HepG2 (cell line): Measurements from ENCODE around the gene COA1. TPM values are rescaled to one million over a fixed set of nuclear protein-coding genes. Genes with fewer than 3 reads are reported as not detected.

ENCODE experiments used
- AKAP8 ChIP-seq: sonication (generic); formaldehyde crosslinking; IDR thresholded peaks from 2 replicates; pipeline ENCODE4 v1.5.1; 2020; ENCODE audit warnings: mild to moderate bottlenecking, missing genetic modification reagents
- FOSL2 ChIP-seq: sonication (generic); formaldehyde crosslinking; IDR thresholded peaks from 2 replicates; pipeline ENCODE4 v1.4.0; 2020; ENCODE audit warnings: missing genetic modification reagents
- HMGA1 ChIP-seq: sonication (generic); formaldehyde crosslinking; conservative IDR thresholded peaks from 2 replicates; pipeline ENCODE4 v1.4.0; 2020; ENCODE audit warnings: missing genetic modification reagents
- HNF4G ChIP-seq, 2 experiments: sonication (generic) in 1 of 2; formaldehyde crosslinking in 1 of 2; IDR thresholded peaks; 2 replicates each; pipeline versions ENCODE4 v1.4.0 to v1.6.1; 2011 to 2020; ENCODE audit warnings: borderline replicate concordance in 2 of 2, low read depth in 2 of 2, mild to moderate bottlenecking in 2 of 2, low read length in 1 of 2, missing genetic modification reagents in 1 of 2, moderate library complexity in 1 of 2
- JUNB ChIP-seq: sonication (generic); formaldehyde crosslinking; IDR thresholded peaks from 2 replicates; pipeline ENCODE4 v1.8.0; 2022; ENCODE audit warnings: missing genetic modification reagents, mild to moderate bottlenecking, borderline replicate concordance
- MED1 ChIP-seq: sonication (generic); formaldehyde crosslinking; IDR thresholded peaks from 2 replicates; pipeline ENCODE4 v1.4.0; 2020; ENCODE audit warnings: missing genetic modification reagents
- PCBP2 ChIP-seq: fragments of 200-400 bp; formaldehyde crosslinking; optimal IDR thresholded peaks from 2 replicates; pipeline ENCODE3; 2018; ENCODE audit warnings: low read length, low read depth; ENCODE audit not compliant: poor library complexity, severe bottlenecking
- REPIN1 ChIP-seq: sonication (generic); formaldehyde crosslinking; IDR thresholded peaks from 2 replicates; pipeline ENCODE4 v1.8.0; 2022; ENCODE audit warnings: missing genetic modification reagents, low read depth, mild to moderate bottlenecking, borderline replicate concordance
- TBX2 ChIP-seq: sonication (generic); formaldehyde crosslinking; IDR thresholded peaks from 2 replicates; pipeline ENCODE4 v1.5.0; 2020; ENCODE audit warnings: missing genetic modification reagents, mild to moderate bottlenecking, borderline replicate concordance
- TBX3 ChIP-seq: fragments of 450-650 bp; IDR thresholded peaks from 2 replicates; pipeline ENCODE4 v1.6.1; 2017; ENCODE audit warnings: antibody characterized with exemption, mild to moderate bottlenecking, inconsistent platforms, borderline replicate concordance
- TCF7 ChIP-seq: sonication (generic); IDR thresholded peaks from 2 replicates; pipeline ENCODE4 v1.6.1; 2016; ENCODE audit warnings: antibody characterized with exemption, low read depth
- THRA ChIP-seq: sonication (generic); formaldehyde crosslinking; IDR thresholded peaks from 2 replicates; pipeline ENCODE4 v1.4.0; 2020; ENCODE audit warnings: missing genetic modification reagents, borderline replicate concordance
- YEATS4 ChIP-seq: sonication (generic); formaldehyde crosslinking; IDR thresholded peaks from 2 replicates; pipeline ENCODE4 v1.4.0; 2020; ENCODE audit warnings: missing genetic modification reagents, borderline replicate concordance
- ZBTB21 ChIP-seq: sonication (generic); formaldehyde crosslinking; IDR thresholded peaks from 2 replicates; pipeline ENCODE4 v1.4.0; 2020; ENCODE audit warnings: missing genetic modification reagents
- ZFP91 ChIP-seq: sonication (generic); formaldehyde crosslinking; IDR thresholded peaks from 2 replicates; pipeline ENCODE4 v1.9.0; 2022; ENCODE audit warnings: missing genetic modification reagents, mild to moderate bottlenecking, borderline replicate concordance
- ZNF10 ChIP-seq: sonication (generic); formaldehyde crosslinking; IDR thresholded peaks from 2 replicates; pipeline ENCODE4 v1.4.0; 2020; ENCODE audit warnings: mild to moderate bottlenecking, low read depth, missing genetic modification reagents, borderline replicate concordance
- ZNF101 ChIP-seq: sonication (generic); formaldehyde crosslinking; IDR thresholded peaks from 2 replicates; pipeline ENCODE4 v1.4.0; 2020; ENCODE audit warnings: mild to moderate bottlenecking, low read depth, missing genetic modification reagents, borderline replicate concordance
- ZNF234 ChIP-seq: sonication (generic); formaldehyde crosslinking; conservative IDR thresholded peaks from 2 replicates; pipeline ENCODE4 v1.5.1; 2020; ENCODE audit warnings: mild to moderate bottlenecking, missing genetic modification reagents
- ZNF34 ChIP-seq: sonication (generic); formaldehyde crosslinking; IDR thresholded peaks from 2 replicates; pipeline ENCODE4 v1.4.0; 2020; ENCODE audit warnings: mild to moderate bottlenecking, missing genetic modification reagents, borderline replicate concordance
- ZNF44 ChIP-seq: sonication (generic); formaldehyde crosslinking; IDR thresholded peaks from 2 replicates; pipeline ENCODE4 v1.5.1; 2020; ENCODE audit warnings: mild to moderate bottlenecking, missing genetic modification reagents
- ZNF460 ChIP-seq: sonication (generic); formaldehyde crosslinking; IDR thresholded peaks from 2 replicates; pipeline ENCODE4 v1.5.1; 2020; ENCODE audit warnings: missing genetic modification reagents, mild to moderate bottlenecking, borderline replicate concordance
- ZNF484 ChIP-seq: sonication (generic); formaldehyde crosslinking; IDR thresholded peaks from 2 replicates; pipeline ENCODE4 v1.5.1; 2020; ENCODE audit warnings: mild to moderate bottlenecking, low read depth, missing genetic modification reagents, borderline replicate concordance
- ZNF569 ChIP-seq: sonication (generic); formaldehyde crosslinking; IDR thresholded peaks from 2 replicates; pipeline ENCODE4 v1.5.0; 2020; ENCODE audit warnings: mild to moderate bottlenecking, missing genetic modification reagents, moderate library complexity, borderline replicate concordance
- ZNF883 ChIP-seq: sonication (generic); formaldehyde crosslinking; IDR thresholded peaks from 2 replicates; pipeline ENCODE4 v1.5.1; 2020; ENCODE audit warnings: mild to moderate bottlenecking, missing genetic modification reagents; ENCODE audit errors: not compliant biosample characterization
- polyA plus RNA-seq, 8 experiments: library from polyadenylated mRNA; depleted of rRNA in 3 of 8; stranded (reverse) in 7 of 8; unstranded in 1 of 8; fragments of >200 nt; fragmentation: Illumina TruSeq in 4 of 8; extraction: Trizol in 4 of 8; gene quantifications; 2 replicates each; pipeline versions ENCODE4 v1.2.1 to v1.2.3, GENCODE V29; 2011 to 2016; ENCODE audit warnings: low read depth in 4 of 8, missing spikeins in 1 of 8, mixed read lengths in 1 of 8; ENCODE audit not compliant: insufficient read depth in 1 of 8
- total RNA-seq, 5 experiments: library from RNA; depleted of rRNA; stranded (reverse); fragments of >200 nt; fragmentation: Illumina TruSeq; extraction: Trizol; gene quantifications; 2 replicates each; pipeline ENCODE4 v1.2.3, GENCODE V29; 2016; ENCODE audit warnings: low read depth in 1 of 5
- TF ChIP-seq, protein P1 (sequence below): IDR thresholded peaks from 2 replicates; pipeline ENCODE4 v1.6.1; 2016; ENCODE audit warnings: missing compliant biosample characterization, missing genetic modification reagents, borderline replicate concordance

The COA1 gene
- total and polyA plus RNA-seq, 2 of the 13 experiments (the other 11 are each of a cell fraction or from before 2014, with no cell fraction given) = 33.2 to 65.7 TPM

DNA sequence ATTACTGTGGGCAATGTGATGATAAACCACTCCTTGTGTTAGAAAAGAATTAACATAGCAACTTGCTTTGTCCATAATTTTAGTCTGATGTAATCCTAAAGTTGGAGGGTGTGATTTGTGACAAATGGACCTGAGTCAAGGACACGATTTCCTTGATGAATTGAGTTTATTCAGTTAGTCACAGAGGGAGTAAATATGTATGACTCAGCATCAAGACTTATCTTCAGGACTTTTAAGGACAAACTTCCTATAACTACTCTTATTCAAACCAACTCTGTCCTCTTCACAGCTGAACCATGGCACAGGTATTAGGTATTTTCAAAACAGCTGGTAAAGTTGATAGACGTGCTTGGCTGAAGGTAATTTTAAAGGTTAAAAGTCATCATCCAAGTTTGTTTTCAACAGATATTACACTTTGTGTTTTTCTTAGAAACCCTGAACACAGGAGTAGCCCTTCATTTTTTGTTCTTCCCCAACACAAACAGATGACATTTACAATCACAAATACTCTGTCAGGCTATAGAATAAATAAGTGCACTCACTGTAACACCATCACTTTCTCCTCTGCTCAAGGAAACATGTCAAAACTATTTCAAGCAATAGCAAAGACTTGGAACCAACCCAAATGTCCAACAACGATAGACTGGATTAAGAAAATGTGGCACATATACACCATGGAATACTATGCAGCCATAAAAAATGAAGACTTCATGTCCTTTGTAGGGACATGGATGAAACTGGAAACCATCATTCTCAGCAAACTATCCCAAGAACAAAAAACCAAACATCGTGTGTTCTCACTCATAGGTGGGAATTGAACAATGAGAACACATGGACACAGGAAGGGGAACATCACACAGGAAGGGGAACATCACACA lies 54.5 kb downstream of the COA1 start (continued):
- TF ChIP-seq THRA (CRISPR knock-in tag) (peak; percentile 97), TBX3 (peak; percentile 55; the same call in 1 of the 2 replicates), ZNF569 (CRISPR knock-in tag) (no peak), FOSL2 (CRISPR knock-in tag) (peak; percentile 91), AKAP8 (CRISPR knock-in tag) (no peak), HNF4G (IDR thresholded peaks at IDR 0.05; ENCODE audit: borderline replicate concordance, low read depth, low read length) (no peak), HNF4G (CRISPR knock-in tag; IDR thresholded peaks at IDR 0.05; ENCODE audit: borderline replicate concordance, low read depth) (no peak), ZFP91 (no peak), ZNF101 (CRISPR knock-in tag) (no peak), ZNF234 (CRISPR knock-in tag) (no peak), ZNF460 (no peak), PCBP2 (no peak), ZBTB21 (CRISPR knock-in tag) (no peak), TBX2 (peak; percentile 33; the same call in 1 of the 2 replicates), ZNF44 (CRISPR knock-in tag) (no peak), REPIN1 (CRISPR knock-in tag) (no peak), TCF7 (peak; percentile 46; the same call in 1 of the 2 replicates), ZNF484 (CRISPR knock-in tag) (no peak), ZNF10 (CRISPR knock-in tag) (no peak), HMGA1 (CRISPR knock-in tag) (no peak), MED1 (peak; percentile 93), JUNB (peak; percentile 84; the same call in 1 of the 2 replicates), YEATS4 (CRISPR knock-in tag) (no peak), ZNF34 (CRISPR knock-in tag) (no peak), ZNF883 (CRISPR knock-in tag) (no peak)
- TF ChIP-seq, protein P1, sequence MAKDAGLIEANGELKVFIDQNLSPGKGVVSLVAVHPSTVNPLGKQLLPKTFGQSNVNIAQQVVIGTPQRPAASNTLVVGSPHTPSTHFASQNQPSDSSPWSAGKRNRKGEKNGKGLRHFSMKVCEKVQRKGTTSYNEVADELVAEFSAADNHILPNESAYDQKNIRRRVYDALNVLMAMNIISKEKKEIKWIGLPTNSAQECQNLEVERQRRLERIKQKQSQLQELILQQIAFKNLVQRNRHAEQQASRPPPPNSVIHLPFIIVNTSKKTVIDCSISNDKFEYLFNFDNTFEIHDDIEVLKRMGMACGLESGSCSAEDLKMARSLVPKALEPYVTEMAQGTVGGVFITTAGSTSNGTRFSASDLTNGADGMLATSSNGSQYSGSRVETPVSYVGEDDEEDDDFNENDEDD (CRISPR knock-in tag) = no peak
